NCI-H510A treated with DMSO at 0.1 percent for 48 hours (cell line): ENCODE measurements around the gene FCGR1A.
"Not testable (repeated sequence)": the region's sequence is repeated elsewhere in the genome, so short reads cannot be mapped to it uniquely, and the experiment has no call there.

Experiments used
- DNase-seq: peaks from one replicate; lab custom pipeline; 2025; lab: John Stamatoyannopoulos, UW

The FCGR1A gene

GRCh38 chr1:149777084-149777483 is 5.4 kb upstream of the FCGR1A start:
- DNase-seq = not testable (repeated sequence)

DNA sequence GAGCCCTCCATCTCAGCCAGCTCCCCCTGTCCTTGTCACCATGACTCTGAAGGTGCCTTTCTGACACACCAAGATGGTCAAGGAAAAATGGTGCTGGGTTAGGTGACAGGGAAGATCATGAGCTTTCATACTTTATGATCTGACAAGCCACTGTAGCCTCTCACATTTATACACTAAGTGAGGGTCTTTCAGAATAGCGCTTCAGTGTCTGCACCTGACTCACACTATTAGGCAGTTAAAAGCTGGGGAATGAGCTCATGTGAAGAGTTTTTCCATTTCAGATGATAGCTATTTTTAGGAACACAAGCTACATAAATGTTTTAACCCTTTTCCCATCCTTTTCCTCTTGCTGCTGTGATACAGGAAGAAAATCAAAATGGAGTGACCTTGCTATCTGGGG is 4.2 kb upstream of the FCGR1A start:
- DNase-seq = not testable (repeated sequence)

GRCh38 chr1:149781413-149781984 is 995 bp upstream of the FCGR1A start:
- DNase-seq = not testable (repeated sequence)

DNA sequence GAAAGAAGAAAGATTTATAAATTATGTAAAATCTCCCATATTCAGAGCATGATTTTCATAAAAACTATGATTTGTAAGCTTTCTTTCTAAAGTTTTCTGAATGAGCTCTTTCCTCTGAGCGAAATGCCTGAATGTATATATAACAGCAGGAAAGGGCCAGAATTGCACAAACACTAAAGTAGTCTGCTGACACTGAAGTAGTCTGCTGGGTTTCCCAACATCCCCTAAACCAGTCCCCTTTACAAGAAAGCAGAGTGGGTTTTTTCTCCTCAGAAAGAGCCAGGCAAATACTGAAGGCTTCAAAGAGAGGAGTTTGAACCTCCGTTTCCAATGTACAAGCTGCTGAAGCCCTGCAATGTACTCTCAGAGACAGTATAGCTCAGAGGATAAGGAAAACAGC is 795 bp downstream of the FCGR1A start:
- DNase-seq = not testable (repeated sequence)

- DNase-seq = not testable (repeated sequence)
Observed at GRCh38 chr1:149783868-149784267, 1.4 kb downstream of the FCGR1A start.

DNA sequence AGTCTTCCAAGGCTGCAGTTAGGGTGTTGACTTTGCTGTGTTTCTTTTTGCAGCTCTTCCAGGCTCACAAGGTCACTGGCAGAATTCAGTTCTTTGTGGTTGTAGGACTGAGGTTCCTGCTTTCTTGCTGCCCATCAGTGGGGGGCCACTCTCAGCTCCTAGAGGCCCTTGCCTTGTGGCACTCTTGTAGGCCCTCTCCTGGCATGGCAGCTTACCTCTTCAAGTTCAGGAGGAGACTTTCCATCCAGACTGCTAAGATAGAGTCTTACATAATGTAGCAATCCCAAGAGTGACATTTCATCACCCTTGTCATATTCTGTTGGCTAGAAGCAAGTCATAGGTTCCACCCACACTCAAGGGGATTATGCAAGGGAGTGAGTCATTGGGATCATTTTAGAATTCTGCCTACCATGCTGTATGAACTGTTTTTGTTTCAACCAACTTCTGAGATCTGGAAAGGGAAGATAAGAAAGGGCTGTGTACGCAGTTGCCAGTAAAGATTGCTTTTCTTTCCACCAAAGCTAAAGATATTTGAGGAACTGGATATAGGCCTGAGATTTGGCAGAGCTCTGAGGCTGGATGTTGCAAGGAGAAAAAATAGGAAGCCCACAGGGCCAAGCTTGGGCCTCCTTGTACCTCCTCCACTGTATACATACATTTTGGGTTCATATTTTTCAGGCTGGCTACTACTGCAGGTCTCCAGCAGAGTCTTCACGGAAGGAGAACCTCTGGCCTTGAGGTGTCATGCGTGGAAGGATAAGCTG is 5.4 kb downstream of the FCGR1A start:
- DNase-seq = not testable (repeated sequence)

DNA sequence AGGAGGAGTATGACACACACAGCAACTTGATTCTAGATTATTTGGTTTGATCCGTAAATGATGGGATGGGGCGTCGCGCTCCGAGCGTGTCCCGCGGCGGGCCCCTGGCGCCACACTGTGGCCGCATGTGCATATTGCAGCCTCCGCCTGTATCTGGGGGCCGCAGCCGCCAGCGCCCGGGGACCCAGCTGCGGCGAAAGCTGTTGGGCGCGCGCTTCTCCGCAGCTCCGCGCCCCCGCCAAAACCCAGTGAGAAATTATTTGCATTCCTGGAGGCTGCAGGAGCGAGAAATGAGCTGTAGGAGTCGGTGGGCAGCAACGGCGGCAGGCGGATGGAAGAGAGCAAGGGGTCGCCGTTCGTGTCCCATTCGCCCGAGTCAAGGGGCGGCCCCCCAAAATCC is 10.0 kb downstream of the FCGR1A start:
- peak; percentile 43 for DNase-seq

- peak; percentile 71 for DNase-seq
Observed at GRCh38 chr1:149792912-149793515, 10.5 kb downstream of the FCGR1A start.

DNA sequence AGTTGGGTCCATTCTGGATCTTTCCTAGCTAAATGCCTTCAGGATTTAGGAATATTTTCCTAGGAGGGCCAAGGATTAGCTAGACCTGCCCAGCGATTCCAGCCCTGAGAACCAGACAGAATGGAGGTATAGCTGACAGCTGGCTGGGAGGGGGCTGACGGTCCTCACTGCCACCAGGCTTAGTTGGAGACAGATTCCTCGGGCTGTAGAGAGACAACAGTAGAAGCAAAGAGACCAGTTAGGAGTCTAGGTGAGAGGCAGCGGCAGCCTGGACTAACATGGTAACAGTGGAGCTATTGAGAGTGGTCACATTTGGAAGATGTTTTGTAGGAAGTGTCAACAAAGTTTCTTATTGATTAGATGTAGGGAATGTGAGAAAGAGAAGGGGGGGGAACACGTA is 11.4 kb downstream of the FCGR1A start:
- DNase-seq = not testable (repeated sequence)

- DNase-seq = not testable (repeated sequence)
Observed at GRCh38 chr1:149801628-149802027, 19.1 kb downstream of the FCGR1A start.

DNA sequence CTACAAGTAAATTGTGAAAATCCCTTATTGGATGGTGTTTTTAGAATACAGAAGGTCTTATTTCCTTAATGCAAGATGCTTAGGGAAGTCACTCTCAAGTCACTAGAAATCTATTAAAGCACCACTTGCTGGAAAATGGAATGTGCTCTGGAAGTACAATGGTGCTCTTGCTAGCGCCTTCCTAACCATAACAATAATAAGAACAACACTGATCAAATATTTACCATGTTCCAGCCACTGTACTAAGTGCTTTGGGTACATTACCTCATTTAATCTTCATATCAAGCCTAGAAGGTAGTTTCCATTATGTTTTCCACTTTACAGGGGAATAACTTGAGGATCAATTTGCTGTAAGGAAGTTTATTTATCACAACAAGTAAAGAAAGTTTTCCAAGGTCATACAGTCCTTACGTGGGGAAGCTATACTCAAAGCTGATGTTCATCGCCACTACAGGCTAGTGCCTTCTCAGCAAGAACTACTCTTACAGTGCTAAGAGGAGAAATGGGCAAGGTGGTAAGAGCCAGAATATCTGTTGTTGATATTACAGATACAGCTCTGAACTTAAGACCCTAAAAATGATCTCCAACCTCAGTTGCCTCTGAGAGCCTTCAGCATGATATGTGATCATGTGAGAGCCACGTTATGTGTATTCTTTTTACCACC is 22.1 kb downstream of the FCGR1A start:
- DNase-seq = not testable (repeated sequence)

- not testable (repeated sequence) for DNase-seq
Observed at GRCh38 chr1:149810697-149811405, 28.4 kb downstream of the FCGR1A start.

DNA sequence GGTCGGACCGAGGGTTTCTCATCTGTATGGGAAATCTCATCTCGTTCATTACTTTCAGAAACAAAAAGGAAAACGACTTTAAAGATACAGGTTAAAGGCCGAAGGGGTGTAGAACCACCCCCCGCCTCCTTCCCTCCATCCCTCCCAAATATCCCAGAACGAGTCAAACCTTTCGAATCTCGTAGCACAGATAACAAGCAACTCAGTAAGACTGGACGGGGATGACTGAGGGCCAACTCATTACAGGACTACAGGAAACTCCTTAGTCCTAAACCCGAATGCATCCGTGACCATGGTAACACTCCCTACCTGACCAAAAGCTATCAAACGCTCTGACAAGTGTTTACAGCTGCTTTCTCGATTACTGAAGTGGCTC is 29.0 kb downstream of the FCGR1A start:
- not testable (repeated sequence) for DNase-seq

DNA sequence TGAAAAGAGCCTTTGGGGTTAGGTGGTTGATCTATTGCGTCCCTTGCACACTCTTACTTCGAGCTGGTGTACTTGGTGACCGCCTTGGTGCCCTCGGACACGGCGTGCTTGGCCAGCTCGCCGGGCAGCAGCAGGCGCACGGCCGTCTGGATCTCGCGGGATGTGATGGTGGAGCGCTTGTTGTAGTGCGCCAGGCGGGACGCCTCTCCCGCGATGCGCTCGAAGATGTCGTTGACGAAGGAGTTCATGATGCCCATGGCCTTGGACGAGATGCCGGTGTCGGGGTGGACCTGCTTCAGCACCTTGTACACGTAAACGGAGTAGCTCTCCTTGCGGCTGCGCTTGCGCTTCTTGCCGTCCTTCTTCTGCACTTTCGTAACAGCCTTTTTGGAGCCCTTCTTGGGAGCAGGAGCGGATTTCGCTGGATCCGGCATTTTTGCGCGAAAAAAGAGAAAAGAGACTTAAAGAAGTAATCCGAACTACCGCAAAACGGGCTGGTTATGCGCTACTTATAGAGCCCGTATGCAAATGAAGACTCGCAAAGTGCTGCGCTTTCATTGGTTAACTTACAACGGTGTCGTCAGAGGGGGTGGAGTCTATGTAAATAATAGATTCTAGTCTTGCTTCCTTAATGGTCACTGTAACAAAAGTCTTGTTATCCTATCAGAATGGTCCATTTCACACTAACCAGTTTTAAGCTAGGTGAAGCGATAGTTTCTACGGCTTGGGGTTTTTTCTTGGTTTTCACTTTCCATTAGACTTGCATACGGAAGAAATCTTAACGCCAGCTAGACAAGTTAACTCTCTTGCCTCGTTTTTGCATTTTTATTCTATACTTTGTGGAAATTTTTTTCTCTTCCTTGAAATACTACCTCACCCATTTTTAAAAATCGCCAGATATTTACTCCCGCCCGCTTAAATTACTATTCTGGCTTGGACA is 29.7 kb downstream of the FCGR1A start:
- DNase-seq = peak; percentile 80

DNA sequence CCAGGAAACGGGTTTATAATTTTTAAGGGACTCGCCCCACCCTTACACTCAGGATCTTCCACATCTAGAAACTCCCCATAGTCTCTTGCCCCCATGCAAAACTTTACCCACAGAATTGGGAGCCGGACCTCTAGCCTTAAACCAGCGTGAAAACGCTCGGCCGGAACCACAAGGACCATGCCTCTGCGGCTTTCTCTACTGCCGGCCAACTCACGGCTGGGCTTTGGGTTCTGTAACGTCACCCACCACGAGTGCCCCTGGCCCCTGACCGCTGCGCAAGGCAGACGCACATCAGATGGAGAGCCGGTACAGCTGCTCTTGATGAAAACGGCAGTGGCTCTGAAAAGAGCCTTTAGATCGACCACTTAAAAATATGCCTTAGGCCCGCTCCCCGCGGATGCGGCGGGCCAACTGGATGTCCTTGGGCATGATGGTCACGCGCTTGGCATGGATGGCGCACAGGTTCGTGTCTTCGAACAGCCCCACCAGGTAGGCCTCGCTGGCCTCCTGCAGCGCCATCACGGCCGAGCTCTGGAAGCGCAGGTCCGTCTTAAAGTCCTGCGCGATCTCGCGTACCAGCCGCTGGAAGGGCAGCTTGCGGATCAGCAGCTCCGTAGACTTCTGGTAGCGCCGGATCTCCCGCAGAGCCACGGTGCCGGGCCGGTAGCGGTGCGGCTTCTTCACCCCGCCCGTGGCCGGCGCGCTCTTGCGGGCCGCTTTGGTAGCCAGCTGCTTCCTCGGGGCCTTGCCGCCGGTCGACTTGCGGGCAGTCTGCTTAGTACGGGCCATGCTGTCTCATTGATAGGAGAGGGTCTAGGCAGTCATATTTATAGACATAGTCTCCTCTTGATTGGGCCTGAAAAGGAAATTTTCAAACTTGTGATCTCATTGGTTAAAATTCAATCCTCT is 30.7 kb downstream of the FCGR1A start:
- peak; percentile 82 for DNase-seq

GRCh38 chr1:149820387-149820786 is 37.9 kb downstream of the FCGR1A start:
- DNase-seq = not testable (repeated sequence)

- DNase-seq = not testable (repeated sequence)
Observed at GRCh38 chr1:149826555-149826954, 44.1 kb downstream of the FCGR1A start.

DNA sequence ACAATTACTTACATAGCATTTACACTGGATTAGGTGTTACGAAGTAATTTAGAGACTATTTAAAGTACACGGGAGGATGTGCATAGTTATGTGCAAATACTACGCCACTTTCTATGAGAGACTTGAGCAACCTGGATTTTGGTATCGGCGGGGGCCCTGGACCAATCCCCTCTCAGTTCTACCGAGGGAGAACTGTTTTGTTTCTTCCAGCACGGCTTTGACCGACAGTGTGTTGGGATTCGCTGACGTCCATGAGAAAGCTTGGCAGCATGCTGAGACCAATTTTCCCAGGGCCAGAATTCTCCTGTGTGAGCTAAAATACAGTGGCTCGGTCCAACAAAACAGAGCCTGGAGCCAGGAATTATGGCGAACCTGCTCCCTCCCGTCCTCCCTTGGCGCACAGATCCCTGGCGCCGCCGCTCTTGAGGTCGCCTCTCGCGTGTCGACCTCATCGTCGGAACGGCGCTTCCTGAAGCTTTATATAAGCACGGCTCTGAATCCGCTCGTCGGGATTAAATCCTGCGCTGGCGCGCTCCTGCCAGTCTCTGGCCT is 49.3 kb downstream of the FCGR1A start:
- not testable (repeated sequence) for DNase-seq

GRCh38 chr1:149832316-149833126 is 50.0 kb downstream of the FCGR1A start:
- DNase-seq = not testable (repeated sequence)
